Vagina (tissue), 2 donors: ENCODE results near the gene FAF1. TPM values are rescaled to one million over a fixed set of nuclear protein-coding genes. Genes with fewer than 3 reads are reported as not detected.

Source experiments
- DNase-seq, 2 donors: peaks; one replicate each; pipeline ENCODE4 v3.0.0-alpha.2; 2017; ENCODE audit errors: extremely low spot score in 2 of 2
- H3K27ac ChIP-seq: fragments of 200-600 bp; sonication (generic); one replicate; pipeline ENCODE4 v1.5.1; 2019
- H3K27me3 ChIP-seq: fragments of 200-600 bp; sonication (generic); one replicate; pipeline ENCODE4 v1.5.1; 2019
- H3K36me3 ChIP-seq, 2 donors: fragments of 200-600 bp; sonication (generic); one replicate each; pipeline ENCODE4 v1.5.1; 2017 to 2019
- H3K4me1 ChIP-seq: fragments of 200-600 bp; sonication (generic); one replicate; pipeline ENCODE4 v1.5.1; 2019
- H3K4me3 ChIP-seq, 2 donors: fragments of 200-600 bp; sonication (generic); 1 replicate in 1 of 2; 2 replicates in 1 of 2; pipeline ENCODE4 v1.5.1; 2016 to 2019
- H3K9me3 ChIP-seq: fragments of 200-600 bp; sonication (generic); one replicate; pipeline ENCODE4 v1.5.1; 2019
- POLR2A ChIP-seq, 2 donors: fragments of 450-650 bp; IDR thresholded peaks; one replicate each; pipeline ENCODE4 v1.6.1; 2017; ENCODE audit warnings: antibody characterized with exemption in 2 of 2, mild to moderate bottlenecking in 2 of 2, moderate library complexity in 2 of 2
- POLR2AphosphoS5 ChIP-seq, 2 donors: sonication (generic); formaldehyde crosslinking; IDR thresholded peaks; one replicate each; pipeline ENCODE4 v1.9.0; 2017; ENCODE audit warnings: antibody characterized with exemption in 2 of 2, mild to moderate bottlenecking in 2 of 2, low read depth in 1 of 2; ENCODE audit not compliant: insufficient read depth in 1 of 2
- intact Hi-C: fragments of 100-400 bp; cut with DNase I; formaldehyde crosslinking; loops from one replicate; pipeline ENCODE4 v1.15.1; 2023
- total RNA-seq: library from RNA; depleted of rRNA; stranded (reverse); fragments of >200 nt; gene quantifications from one replicate; pipeline ENCODE4 v1.2.3, GENCODE V29; 2016
- TF ChIP-seq, protein P1 (sequence below), 3 experiments: fragments of 450-650 bp in 2 of 3; fragments of 200-600 bp in 1 of 3; sonication (generic) in 1 of 3; IDR thresholded peaks; one replicate each; pipeline ENCODE4 v1.5.1; 2017 to 2019; ENCODE audit warnings: antibody characterized with exemption in 3 of 3, mild to moderate bottlenecking in 2 of 3, moderate library complexity in 2 of 3

The FAF1 gene
- total RNA-seq, 1 donor from 2014 or later = 40.0 TPM

DNA sequence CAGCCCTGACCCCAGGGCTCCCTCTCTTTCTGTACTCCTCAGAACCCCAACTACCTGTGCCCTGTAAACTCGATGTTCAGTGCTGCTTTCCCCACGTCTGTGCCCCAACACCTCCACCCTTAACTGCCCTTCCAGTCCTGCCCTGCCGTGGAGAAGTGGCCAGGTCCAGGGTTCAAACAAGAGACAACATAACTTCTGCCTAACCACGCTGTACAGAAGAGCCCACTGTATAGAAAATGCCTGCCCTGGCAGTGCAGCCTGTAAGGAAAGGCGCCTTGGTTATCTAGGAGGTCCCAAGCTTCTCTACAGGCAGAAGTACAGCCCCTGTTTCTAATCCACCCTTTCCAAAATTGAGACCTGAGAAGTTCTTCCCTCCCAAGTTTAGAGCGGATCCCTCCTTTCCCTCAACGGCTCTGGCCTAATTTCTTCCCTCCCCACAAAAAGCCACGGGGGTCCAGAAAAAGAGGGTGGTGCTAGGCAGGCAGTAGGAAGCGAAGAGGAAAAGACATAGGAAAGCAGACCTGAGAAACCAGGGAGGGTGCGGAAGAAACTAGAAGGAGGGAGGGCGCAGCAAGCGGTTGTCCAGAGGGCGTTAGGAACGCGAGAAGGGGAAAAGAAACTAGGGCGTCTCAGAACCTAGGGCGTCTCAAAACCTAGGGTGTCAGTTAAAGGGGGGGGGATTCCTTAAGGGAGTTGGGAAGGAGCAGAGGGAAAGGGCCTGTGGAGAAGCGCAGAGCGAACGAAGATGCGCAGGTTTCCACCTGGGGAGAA lies 540.0 kb downstream of the FAF1 start:
- intact Hi-C loops = no loop called here
- no peaks in the 10 kb centered on the region for H3K9me3 ChIP-seq
- peaks cover 39% of the 10 kb centered on the region for H3K27me3 ChIP-seq
- peaks cover 62% of the 10 kb centered on the region for H3K4me1 ChIP-seq
- no peaks in the 10 kb centered on the region for H3K36me3 ChIP-seq
- H3K4me3 ChIP-seq = no peak overlapping the region
- no peak overlapping the region for H3K27ac ChIP-seq
- TF ChIP-seq POLR2A (IDR thresholded peaks at IDR 0.05) = no peak
- no peak for TF ChIP-seq POLR2AphosphoS5 (IDR thresholded peaks at IDR 0.05; ENCODE audit: insufficient read depth in 1 of 2, low read depth in 1 of 2)
- TF ChIP-seq, protein P1, sequence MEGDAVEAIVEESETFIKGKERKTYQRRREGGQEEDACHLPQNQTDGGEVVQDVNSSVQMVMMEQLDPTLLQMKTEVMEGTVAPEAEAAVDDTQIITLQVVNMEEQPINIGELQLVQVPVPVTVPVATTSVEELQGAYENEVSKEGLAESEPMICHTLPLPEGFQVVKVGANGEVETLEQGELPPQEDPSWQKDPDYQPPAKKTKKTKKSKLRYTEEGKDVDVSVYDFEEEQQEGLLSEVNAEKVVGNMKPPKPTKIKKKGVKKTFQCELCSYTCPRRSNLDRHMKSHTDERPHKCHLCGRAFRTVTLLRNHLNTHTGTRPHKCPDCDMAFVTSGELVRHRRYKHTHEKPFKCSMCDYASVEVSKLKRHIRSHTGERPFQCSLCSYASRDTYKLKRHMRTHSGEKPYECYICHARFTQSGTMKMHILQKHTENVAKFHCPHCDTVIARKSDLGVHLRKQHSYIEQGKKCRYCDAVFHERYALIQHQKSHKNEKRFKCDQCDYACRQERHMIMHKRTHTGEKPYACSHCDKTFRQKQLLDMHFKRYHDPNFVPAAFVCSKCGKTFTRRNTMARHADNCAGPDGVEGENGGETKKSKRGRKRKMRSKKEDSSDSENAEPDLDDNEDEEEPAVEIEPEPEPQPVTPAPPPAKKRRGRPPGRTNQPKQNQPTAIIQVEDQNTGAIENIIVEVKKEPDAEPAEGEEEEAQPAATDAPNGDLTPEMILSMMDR (IDR thresholded peaks at IDR 0.05) = no peak
- no peak for DNase-seq

DNA sequence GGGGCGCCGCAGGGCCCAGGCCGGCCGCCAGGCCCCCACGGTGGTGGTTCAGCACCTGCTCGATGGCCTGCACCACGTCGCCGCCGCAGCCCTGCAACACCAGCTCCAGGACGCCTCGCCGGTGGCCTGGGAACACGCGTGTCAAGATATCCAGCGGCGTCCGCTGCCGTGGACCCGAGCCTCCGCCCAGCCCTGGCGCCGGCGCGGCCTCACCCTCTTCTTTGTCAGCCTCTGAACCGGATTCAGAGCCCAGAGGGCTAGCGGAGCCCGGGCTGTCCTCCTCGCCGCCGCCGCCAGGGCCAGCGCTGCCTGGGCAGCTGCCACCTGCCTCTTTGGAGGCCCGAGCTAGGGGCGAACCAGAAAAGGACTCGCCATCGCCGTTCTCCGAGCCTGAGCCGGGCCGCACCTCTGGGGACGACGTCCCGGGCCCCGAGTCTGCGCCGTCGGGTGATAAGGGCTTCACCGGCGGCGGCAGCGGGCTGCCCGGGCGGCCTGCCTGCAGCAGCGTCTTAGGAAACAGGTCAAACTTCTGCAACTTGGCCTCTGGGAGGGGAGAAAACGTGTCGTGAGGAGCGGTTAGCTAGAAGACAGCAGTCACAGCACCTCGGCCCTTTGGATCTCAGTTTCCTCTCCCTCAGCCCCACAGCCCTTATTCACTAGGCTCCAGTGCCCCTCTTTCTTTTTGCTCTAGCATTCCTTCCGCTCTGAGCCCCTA lies 540.7 kb downstream of the FAF1 start:
- H3K4me3 ChIP-seq = peak overlapping the region in 1 of 2 donors; percentile 48
- peaks cover 37% of the 10 kb centered on the region for H3K27me3 ChIP-seq
- intact Hi-C loops = no loop called here
- no peaks in the 10 kb centered on the region for H3K9me3 ChIP-seq
- TF ChIP-seq POLR2A (IDR thresholded peaks at IDR 0.05) = no peak
- TF ChIP-seq, protein P1 (IDR thresholded peaks at IDR 0.05) = no peak
- no peak for TF ChIP-seq POLR2AphosphoS5 (IDR thresholded peaks at IDR 0.05; ENCODE audit: insufficient read depth in 1 of 2, low read depth in 1 of 2)
- DNase-seq = no peak
- H3K36me3 ChIP-seq = no peaks in the 10 kb centered on the region
- H3K4me1 ChIP-seq = peaks cover 54% of the 10 kb centered on the region
- no peak overlapping the region for H3K27ac ChIP-seq

DNA sequence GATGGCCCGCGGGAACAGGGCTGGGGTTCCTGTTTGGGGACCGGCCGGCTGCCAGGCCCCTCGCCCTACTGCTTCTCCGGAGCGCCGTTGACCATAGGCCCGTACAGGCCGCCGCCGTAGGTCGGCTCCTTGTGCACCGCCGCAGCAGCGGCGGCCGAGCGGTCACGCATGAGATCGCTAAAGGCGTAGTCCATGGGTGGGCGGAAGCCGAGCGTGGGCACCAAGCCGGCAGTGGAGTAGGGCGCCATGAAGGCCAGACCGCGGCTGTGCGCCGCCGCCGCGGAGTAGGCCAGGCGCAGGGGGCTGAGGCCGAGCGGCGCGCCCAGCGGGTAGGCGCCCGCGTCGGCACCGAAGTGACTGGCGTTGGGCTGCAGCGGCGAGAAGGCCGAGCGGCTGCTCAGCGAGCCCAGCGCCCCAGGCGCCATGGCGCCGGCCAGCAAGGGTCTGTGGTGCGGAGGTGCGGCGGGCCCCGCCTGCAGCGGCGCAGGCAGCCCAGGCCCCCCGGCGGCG lies 541.4 kb downstream of the FAF1 start:
- Histone ChIP-seq H3K27ac (no peak overlapping the region), H3K36me3 (no peaks in the 10 kb centered on the region), H3K9me3 (no peaks in the 10 kb centered on the region), H3K4me1 (peaks cover 47% of the 10 kb centered on the region), H3K27me3 (peaks cover 37% of the 10 kb centered on the region), H3K4me3 (peak overlapping the region; percentile 1 to 48)
- TF ChIP-seq, protein P1 (IDR thresholded peaks at IDR 0.05) = no peak
- TF ChIP-seq POLR2AphosphoS5 (IDR thresholded peaks at IDR 0.05; ENCODE audit: insufficient read depth in 1 of 2, low read depth in 1 of 2) (no peak), POLR2A (IDR thresholded peaks at IDR 0.05) (no peak)
- no peak for DNase-seq
- intact Hi-C loops = no loop called here

DNA sequence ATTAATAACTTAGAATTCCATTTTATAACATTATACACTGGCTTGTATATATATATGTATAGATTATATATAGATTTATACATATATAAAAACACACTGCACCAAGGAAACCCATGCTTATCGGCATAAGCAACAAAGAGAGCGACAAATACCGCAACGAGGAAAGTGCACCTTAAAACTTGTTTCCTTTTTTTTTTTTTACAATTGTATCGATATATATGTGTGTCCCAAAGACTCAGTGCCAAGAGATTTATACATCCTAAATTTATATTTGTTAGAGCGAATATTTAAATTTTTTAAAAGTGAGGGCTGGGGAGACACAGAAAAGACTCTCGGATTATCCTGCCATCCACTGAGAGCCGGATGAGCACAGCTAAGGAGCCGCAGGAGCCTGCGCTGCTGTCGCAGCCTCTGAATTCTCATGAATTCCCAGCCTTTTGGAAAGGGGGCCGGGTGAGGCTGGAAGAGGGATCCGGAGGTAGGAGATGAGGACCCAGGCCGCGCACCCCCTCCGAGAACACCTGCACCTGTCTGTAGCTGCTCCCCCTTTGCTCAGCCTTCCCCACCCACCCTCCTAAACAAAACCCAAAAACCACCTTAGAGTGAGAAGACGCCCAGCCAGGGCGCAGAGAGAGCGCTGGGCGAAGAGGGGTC lies 542.0 kb downstream of the FAF1 start:
- Histone ChIP-seq H3K27me3 (peaks cover 37% of the 10 kb centered on the region), H3K9me3 (no peaks in the 10 kb centered on the region), H3K27ac (no peak overlapping the region), H3K4me1 (peaks cover 42% of the 10 kb centered on the region), H3K4me3 (peak overlapping the region; percentile 1 to 48), H3K36me3 (no peaks in the 10 kb centered on the region)
- no peak for DNase-seq
- intact Hi-C loops = no loop called here
- TF ChIP-seq, protein P1 (IDR thresholded peaks at IDR 0.05) = no peak
